ENCODE data around the gene PRR30.

PRR30 gene

DNA sequence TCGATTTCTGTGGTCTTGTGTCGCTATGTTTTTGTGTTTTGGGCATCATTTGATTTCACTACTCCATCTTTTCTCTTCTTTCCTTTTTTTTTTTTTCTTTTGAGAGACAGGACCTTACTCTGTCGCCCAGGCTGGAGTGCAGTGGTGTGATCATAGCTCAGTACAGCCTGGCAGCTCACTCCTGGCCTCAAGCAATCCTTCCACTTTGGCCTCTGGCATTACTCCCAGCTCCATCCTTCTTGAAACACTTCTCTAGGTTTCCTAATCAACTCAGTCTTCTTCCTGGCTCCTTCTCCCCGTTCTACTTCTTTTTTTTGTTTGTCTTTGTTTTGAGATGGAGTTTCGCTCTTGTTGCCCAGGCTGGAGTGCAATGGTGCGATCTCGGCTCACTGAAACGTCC, 36.1 kb upstream of the PRR30 start:
- 78 to 83% methylated on average over 7 to 8 of the region's 8 CpGs for WGBS, 2 experiments
- Histone ChIP-seq H3K27ac (ENCODE audit: insufficient read depth, low read depth, low read length, poor library complexity, severe bottlenecking) (no peak overlapping the region), H3K4me3 (ENCODE audit: insufficient read depth, low read depth, low read length) (no peak overlapping the region), H3K27me3 (ENCODE audit: control insufficient read depth, insufficient read depth, low read length, poor library complexity, severe bottlenecking) (peaks cover 8% of the 10 kb centered on the region), H3K4me1 (ENCODE audit: control insufficient read depth, insufficient read depth, low read length) (no peaks in the 10 kb centered on the region), H3K9me3 (ENCODE audit: control insufficient read depth, low read length) (no peaks in the 10 kb centered on the region), H3K36me3 (ENCODE audit: control insufficient read depth, insufficient read depth, low read length) (no peaks in the 10 kb centered on the region)

DNA sequence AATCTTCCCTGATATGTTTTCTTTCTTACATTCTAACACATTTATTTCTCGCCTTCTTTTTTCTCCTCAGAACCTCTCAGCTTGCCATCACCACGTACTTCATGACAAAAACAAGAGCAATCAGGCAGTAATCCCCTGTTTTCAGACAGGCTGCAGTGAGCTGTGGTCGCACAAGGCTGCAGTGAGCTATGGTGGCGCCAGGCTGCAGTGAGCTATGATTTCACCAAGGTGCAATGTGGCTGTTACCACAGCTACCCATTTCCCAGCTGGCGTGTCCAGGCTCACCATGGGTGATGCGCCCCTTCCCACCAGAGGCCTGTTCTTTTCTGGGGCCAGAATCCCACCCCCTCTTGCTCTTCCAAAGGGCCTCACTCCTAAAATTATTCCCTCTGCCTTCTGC, 35.4 kb upstream of the PRR30 start:
- H3K27ac ChIP-seq (ENCODE audit: insufficient read depth, low read depth, low read length, poor library complexity, severe bottlenecking): no peak overlapping the region
- no peaks in the 10 kb centered on the region for H3K9me3 ChIP-seq (ENCODE audit: control insufficient read depth, low read length)
- H3K4me3 ChIP-seq (ENCODE audit: insufficient read depth, low read depth, low read length): no peak overlapping the region
- peaks cover 12% of the 10 kb centered on the region for H3K27me3 ChIP-seq (ENCODE audit: control insufficient read depth, insufficient read depth, low read length, poor library complexity, severe bottlenecking)
- no peaks in the 10 kb centered on the region for H3K4me1 ChIP-seq (ENCODE audit: control insufficient read depth, insufficient read depth, low read length)
- 74 to 77% methylated on average over 6 of the region's 6 CpGs for WGBS, 2 experiments
- H3K36me3 ChIP-seq (ENCODE audit: control insufficient read depth, insufficient read depth, low read length): no peaks in the 10 kb centered on the region

DNA sequence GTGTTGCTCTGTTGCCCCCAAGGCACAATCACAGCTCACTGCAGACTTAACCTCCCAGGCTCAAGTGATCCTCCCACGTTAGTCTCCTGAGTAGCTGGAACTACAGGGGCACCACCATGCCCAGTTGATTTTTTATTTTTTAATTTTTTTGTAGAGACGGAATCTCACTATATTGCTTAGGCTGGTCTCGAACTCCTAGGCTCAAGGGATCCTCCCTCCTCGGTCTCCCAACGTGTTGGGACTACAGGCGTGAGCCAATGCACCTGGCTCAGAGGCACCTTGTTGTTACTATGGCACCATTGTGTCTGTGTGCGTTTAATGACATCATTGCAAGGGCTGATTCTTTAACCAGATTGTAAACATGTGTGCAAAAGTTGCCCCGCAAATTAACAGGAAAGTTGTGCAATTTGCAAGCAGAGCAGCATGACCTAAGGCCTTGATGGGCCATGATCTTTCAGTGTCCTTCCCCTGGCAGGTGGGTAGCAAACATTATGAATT, 32.2 kb upstream of the PRR30 start:
- no peaks in the 10 kb centered on the region for H3K36me3 ChIP-seq (ENCODE audit: control insufficient read depth, insufficient read depth, low read length)
- no peak overlapping the region for H3K27ac ChIP-seq (ENCODE audit: insufficient read depth, low read depth, low read length, poor library complexity, severe bottlenecking)
- H3K4me1 ChIP-seq (ENCODE audit: control insufficient read depth, insufficient read depth, low read length): no peaks in the 10 kb centered on the region
- H3K27me3 ChIP-seq (ENCODE audit: control insufficient read depth, insufficient read depth, low read length, poor library complexity, severe bottlenecking): peaks cover 12% of the 10 kb centered on the region
- 91 to 93% methylated on average over 8 of the region's 8 CpGs for WGBS, 2 experiments
- no peaks in the 10 kb centered on the region for H3K9me3 ChIP-seq (ENCODE audit: control insufficient read depth, low read length)
- H3K4me3 ChIP-seq (ENCODE audit: insufficient read depth, low read depth, low read length): no peak overlapping the region

- H3K27ac ChIP-seq (ENCODE audit: insufficient read depth, low read depth, low read length, poor library complexity, severe bottlenecking): no peak overlapping the region
- H3K36me3 ChIP-seq (ENCODE audit: control insufficient read depth, insufficient read depth, low read length): no peaks in the 10 kb centered on the region
- H3K4me1 ChIP-seq (ENCODE audit: control insufficient read depth, insufficient read depth, low read length): no peaks in the 10 kb centered on the region
- no peaks in the 10 kb centered on the region for H3K9me3 ChIP-seq (ENCODE audit: control insufficient read depth, low read length)
- no peak overlapping the region for H3K4me3 ChIP-seq (ENCODE audit: insufficient read depth, low read depth, low read length)
- H3K27me3 ChIP-seq (ENCODE audit: control insufficient read depth, insufficient read depth, low read length, poor library complexity, severe bottlenecking): peaks cover 12% of the 10 kb centered on the region
- WGBS, 2 experiments: 86 to 89% methylated on average over 5 of the region's 6 CpGs
These were observed 31.5 kb upstream of the PRR30 start for GRCh38 chr2:27170581-27171337.

GRCh38 chr2:27164960-27165763, 26.0 kb upstream of the PRR30 start:
- no peak overlapping the region for H3K4me3 ChIP-seq (ENCODE audit: insufficient read depth, low read depth, low read length)
- H3K27ac ChIP-seq (ENCODE audit: insufficient read depth, low read depth, low read length, poor library complexity, severe bottlenecking): no peak overlapping the region
- 92% methylated on average over 8 of the region's 8 CpGs for WGBS, 2 experiments
- H3K27me3 ChIP-seq (ENCODE audit: control insufficient read depth, insufficient read depth, low read length, poor library complexity, severe bottlenecking): peaks cover 3% of the 10 kb centered on the region
- no peaks in the 10 kb centered on the region for H3K4me1 ChIP-seq (ENCODE audit: control insufficient read depth, insufficient read depth, low read length)
- no peaks in the 10 kb centered on the region for H3K36me3 ChIP-seq (ENCODE audit: control insufficient read depth, insufficient read depth, low read length)
- H3K9me3 ChIP-seq (ENCODE audit: control insufficient read depth, low read length): no peaks in the 10 kb centered on the region

- no peak overlapping the region for H3K27ac ChIP-seq (ENCODE audit: insufficient read depth, low read depth, low read length, poor library complexity, severe bottlenecking)
- H3K27me3 ChIP-seq (ENCODE audit: control insufficient read depth, insufficient read depth, low read length, poor library complexity, severe bottlenecking): no peaks in the 10 kb centered on the region
- H3K36me3 ChIP-seq (ENCODE audit: control insufficient read depth, insufficient read depth, low read length): no peaks in the 10 kb centered on the region
- no peak overlapping the region for H3K4me3 ChIP-seq (ENCODE audit: insufficient read depth, low read depth, low read length)
- WGBS, 2 experiments: 93 to 94% methylated on average over 15 of the region's 15 CpGs
- no peaks in the 10 kb centered on the region for H3K4me1 ChIP-seq (ENCODE audit: control insufficient read depth, insufficient read depth, low read length)
- H3K9me3 ChIP-seq (ENCODE audit: control insufficient read depth, low read length): no peaks in the 10 kb centered on the region
These were observed 23.2 kb upstream of the PRR30 start for GRCh38 chr2:27162151-27163121.

DNA sequence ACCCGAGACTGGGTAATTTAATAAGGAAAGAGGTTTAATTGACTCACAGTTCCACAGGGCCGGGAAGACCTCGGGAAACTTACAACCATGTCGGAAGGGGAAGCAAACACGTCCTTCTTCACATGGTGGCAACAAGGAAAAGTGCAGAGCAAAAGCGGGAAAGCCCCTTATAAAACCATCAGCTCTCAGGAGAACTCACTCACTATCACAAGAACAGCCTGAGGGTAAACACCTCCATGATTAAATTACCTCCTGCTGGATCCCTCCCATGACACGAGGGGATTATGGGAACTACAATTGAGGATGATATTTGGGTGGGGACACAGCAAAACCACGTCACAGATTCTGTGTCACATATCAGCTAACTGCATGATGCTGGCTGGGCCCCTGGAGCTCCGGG, 21.0 kb upstream of the PRR30 start:
- no peaks in the 10 kb centered on the region for H3K27me3 ChIP-seq (ENCODE audit: control insufficient read depth, insufficient read depth, low read length, poor library complexity, severe bottlenecking)
- H3K36me3 ChIP-seq (ENCODE audit: control insufficient read depth, insufficient read depth, low read length): no peaks in the 10 kb centered on the region
- 86 to 93% methylated on average over 9 of the region's 9 CpGs for WGBS, 2 experiments
- H3K4me1 ChIP-seq (ENCODE audit: control insufficient read depth, insufficient read depth, low read length): no peaks in the 10 kb centered on the region
- H3K27ac ChIP-seq (ENCODE audit: insufficient read depth, low read depth, low read length, poor library complexity, severe bottlenecking): no peak overlapping the region
- no peak overlapping the region for H3K4me3 ChIP-seq (ENCODE audit: insufficient read depth, low read depth, low read length)
- H3K9me3 ChIP-seq (ENCODE audit: control insufficient read depth, low read length): no peaks in the 10 kb centered on the region

DNA sequence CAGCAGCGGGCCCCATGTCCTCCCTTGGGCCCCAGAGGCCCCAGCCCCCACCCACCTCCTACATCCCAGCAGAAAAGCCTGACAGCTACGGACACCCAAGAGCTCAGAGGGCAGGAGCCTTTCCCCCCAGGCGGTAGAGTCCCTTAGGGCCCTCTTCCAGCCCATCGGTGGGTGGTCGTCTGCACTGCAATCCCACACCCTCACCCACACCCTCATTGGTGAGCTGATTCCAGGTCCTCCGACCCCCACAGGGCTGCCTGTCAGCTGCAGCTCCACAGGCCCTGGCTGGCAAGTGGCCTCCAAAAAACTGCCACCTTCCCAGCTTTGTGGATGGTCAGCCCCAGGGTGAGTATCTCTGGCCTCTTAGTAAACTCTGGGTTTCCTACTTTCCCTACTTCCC, 20.1 kb upstream of the PRR30 start:
- no peaks in the 10 kb centered on the region for H3K9me3 ChIP-seq (ENCODE audit: control insufficient read depth, low read length)
- no peak overlapping the region for H3K27ac ChIP-seq (ENCODE audit: insufficient read depth, low read depth, low read length, poor library complexity, severe bottlenecking)
- H3K4me3 ChIP-seq (ENCODE audit: insufficient read depth, low read depth, low read length): no peak overlapping the region
- no peaks in the 10 kb centered on the region for H3K27me3 ChIP-seq (ENCODE audit: control insufficient read depth, insufficient read depth, low read length, poor library complexity, severe bottlenecking)
- H3K4me1 ChIP-seq (ENCODE audit: control insufficient read depth, insufficient read depth, low read length): no peaks in the 10 kb centered on the region
- no peaks in the 10 kb centered on the region for H3K36me3 ChIP-seq (ENCODE audit: control insufficient read depth, insufficient read depth, low read length)
- 83 to 91% methylated on average over 6 of the region's 6 CpGs for WGBS, 2 experiments

DNA sequence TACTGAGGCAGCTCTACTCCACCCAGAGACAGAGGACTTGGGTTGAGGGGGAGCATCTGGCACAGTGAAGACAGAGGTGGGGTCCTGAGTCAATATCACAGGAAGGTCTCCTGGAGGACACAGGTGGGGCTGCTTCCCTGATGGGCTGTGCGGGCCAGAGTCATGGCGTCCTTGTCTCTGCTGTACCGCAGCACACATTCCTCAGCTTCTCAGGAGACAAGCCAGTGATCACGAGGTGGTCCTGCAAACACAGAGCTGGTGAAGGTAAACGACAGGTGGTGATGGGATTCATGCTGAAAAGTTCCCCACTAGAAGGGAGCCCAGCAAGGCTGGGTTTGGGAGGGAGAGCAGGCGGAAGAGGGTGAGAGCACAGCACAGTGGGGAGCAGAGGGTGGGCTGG, 19.3 kb upstream of the PRR30 start:
- H3K27ac ChIP-seq (ENCODE audit: insufficient read depth, low read depth, low read length, poor library complexity, severe bottlenecking): no peak overlapping the region
- no peaks in the 10 kb centered on the region for H3K9me3 ChIP-seq (ENCODE audit: control insufficient read depth, low read length)
- H3K27me3 ChIP-seq (ENCODE audit: control insufficient read depth, insufficient read depth, low read length, poor library complexity, severe bottlenecking): no peaks in the 10 kb centered on the region
- H3K4me1 ChIP-seq (ENCODE audit: control insufficient read depth, insufficient read depth, low read length): no peaks in the 10 kb centered on the region
- no peak overlapping the region for H3K4me3 ChIP-seq (ENCODE audit: insufficient read depth, low read depth, low read length)
- H3K36me3 ChIP-seq (ENCODE audit: control insufficient read depth, insufficient read depth, low read length): no peaks in the 10 kb centered on the region
- 92 to 93% methylated on average over 6 of the region's 6 CpGs for WGBS, 2 experiments
